ENCODE data around the gene ADGRL3. TPM values are rescaled to one million over a fixed set of nuclear protein-coding genes. Genes with fewer than 3 reads are reported as not detected.

ADGRL3 gene
- total RNA-seq, 4 donors from 2014 or later = 6.5 to 19.0 (median 14.0) TPM

DNA sequence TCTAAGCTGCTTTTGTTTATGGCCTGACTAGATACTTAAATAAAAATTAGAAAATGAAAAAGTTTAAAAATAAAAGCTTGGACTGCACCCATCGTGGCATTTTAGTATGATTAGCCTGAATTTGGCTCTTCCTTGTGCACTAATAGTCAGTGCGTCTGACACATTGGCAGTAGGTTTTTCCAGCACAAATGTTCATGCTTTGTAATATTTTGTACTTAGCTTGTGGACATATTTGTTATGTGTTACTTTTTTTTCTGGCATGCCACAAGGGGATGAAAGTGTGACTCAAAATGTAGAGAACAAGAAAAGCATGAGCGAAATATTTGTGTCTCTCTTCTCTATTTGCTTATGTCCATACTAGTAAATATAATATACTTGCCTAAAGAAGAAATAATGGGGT, 359.3 kb downstream of the ADGRL3 start:
- no peaks in the 10 kb centered on the region for H3K4me1 ChIP-seq
- WGBS = 62% methylated on average over 3 of the region's 3 CpGs
- no peak overlapping the region for H3K4me3 ChIP-seq
- H3K36me3 ChIP-seq = no peaks in the 10 kb centered on the region
- DNase-seq (ENCODE audit: low spot score in 2 of 2) = no peak
- TF ChIP-seq POLR2A (IDR thresholded peaks at IDR 0.05) (no peak), EP300 (IDR thresholded peaks at IDR 0.05) (no peak), POLR2AphosphoS5 (IDR thresholded peaks at IDR 0.05) (no peak)
- TF ChIP-seq, protein P1, sequence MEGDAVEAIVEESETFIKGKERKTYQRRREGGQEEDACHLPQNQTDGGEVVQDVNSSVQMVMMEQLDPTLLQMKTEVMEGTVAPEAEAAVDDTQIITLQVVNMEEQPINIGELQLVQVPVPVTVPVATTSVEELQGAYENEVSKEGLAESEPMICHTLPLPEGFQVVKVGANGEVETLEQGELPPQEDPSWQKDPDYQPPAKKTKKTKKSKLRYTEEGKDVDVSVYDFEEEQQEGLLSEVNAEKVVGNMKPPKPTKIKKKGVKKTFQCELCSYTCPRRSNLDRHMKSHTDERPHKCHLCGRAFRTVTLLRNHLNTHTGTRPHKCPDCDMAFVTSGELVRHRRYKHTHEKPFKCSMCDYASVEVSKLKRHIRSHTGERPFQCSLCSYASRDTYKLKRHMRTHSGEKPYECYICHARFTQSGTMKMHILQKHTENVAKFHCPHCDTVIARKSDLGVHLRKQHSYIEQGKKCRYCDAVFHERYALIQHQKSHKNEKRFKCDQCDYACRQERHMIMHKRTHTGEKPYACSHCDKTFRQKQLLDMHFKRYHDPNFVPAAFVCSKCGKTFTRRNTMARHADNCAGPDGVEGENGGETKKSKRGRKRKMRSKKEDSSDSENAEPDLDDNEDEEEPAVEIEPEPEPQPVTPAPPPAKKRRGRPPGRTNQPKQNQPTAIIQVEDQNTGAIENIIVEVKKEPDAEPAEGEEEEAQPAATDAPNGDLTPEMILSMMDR (IDR thresholded peaks at IDR 0.05) = no peak
- no peak overlapping the region for H3K27ac ChIP-seq
- H3K9me3 ChIP-seq = no peaks in the 10 kb centered on the region
- H3K27me3 ChIP-seq = no peaks in the 10 kb centered on the region

DNA sequence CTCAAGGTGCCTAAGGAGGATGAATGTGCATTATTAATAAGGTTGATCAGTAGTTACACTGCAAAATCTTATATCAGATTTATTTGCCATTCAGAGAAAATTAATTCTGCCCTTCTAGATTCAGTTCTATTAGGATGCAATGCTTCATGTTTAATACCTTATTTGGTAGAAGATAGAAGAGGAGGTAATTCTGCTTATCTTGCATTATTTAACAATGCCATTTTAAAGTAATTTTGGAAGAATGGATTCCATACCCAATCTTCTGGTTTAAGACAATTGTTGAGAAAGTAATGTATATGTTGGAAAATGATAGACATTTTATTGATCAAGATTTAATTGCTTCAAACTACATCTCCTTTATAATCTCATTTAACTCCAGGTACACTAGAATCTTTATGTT, 360.9 kb downstream of the ADGRL3 start:
- H3K4me1 ChIP-seq = no peaks in the 10 kb centered on the region
- H3K27ac ChIP-seq = no peak overlapping the region

DNA sequence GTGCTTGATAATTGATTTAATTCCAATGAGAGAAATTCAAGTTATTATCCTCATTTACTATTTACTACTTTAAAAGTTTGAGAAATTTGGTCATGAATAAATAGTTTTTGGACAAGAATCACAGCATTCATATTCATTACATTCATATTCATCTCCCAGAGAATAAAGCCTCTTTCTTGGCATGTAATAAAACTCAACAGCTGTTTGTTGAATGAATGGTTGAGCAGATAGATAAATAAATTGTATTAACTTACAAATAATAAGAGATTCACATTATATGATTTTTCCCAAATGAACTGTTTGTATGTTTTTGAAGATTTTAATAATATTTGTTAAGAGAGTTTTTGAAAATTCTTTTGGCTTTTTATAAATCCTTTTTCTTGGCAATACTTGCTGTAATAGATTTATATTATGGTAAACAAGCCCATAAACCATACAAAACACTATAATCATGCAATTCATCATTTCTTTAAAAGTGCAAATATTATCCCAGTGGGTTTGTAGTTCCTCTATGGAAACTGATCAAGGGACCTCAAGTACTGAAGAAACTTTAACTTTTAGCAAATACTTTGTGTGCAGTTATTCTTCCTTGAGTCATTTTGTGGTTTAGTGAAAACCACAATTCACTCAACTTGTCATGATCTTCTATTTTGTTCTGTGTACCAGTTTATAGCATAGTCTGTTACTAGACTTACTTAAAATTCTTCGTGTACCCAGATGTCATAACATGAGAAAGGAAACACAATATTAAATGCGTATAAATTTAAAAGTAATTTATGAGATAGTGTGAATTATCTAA, 371.8 kb downstream of the ADGRL3 start:
- no peak for DNase-seq (ENCODE audit: low spot score in 2 of 2)

More for the DNA sequence above, 360.9 kb downstream of the ADGRL3 start:
- Histone ChIP-seq H3K36me3 (no peaks in the 10 kb centered on the region), H3K4me3 (no peak overlapping the region), H3K9me3 (no peaks in the 10 kb centered on the region), H3K27me3 (no peaks in the 10 kb centered on the region)
- TF ChIP-seq EP300 (IDR thresholded peaks at IDR 0.05) = no peak
- TF ChIP-seq POLR2AphosphoS5 (IDR thresholded peaks at IDR 0.05) = no peak
- TF ChIP-seq, protein P1 (IDR thresholded peaks at IDR 0.05) = no peak
- TF ChIP-seq POLR2A (IDR thresholded peaks at IDR 0.05) = no peak
- DNase-seq (ENCODE audit: low spot score in 2 of 2) = no peak

DNA sequence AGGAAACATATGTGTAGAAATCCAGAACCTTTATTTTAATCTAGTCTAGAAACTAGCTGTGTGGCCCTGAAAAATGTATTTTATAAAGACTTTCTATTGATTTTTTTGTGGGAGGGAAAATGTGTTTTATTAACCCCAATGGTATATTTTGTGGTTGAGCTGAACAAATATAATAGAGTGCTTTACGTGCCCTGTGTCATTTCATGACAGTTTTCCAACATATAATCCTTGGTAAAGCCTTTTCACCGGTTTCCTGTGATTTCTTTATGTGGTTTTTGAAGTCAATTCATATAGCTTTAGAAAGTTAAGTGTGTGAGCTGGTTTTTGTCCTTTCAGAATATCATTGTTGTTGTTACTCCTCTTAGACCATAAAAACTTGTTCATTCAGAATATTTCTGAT, 375.7 kb downstream of the ADGRL3 start:
- DNase-seq (ENCODE audit: low spot score in 2 of 2) = no peak
- Histone ChIP-seq H3K36me3 (no peaks in the 10 kb centered on the region), H3K9me3 (no peaks in the 10 kb centered on the region), H3K27me3 (no peaks in the 10 kb centered on the region), H3K4me3 (no peak overlapping the region), H3K4me1 (no peaks in the 10 kb centered on the region), H3K27ac (no peak overlapping the region)
- TF ChIP-seq POLR2A (IDR thresholded peaks at IDR 0.05) (no peak), EP300 (IDR thresholded peaks at IDR 0.05) (no peak), POLR2AphosphoS5 (IDR thresholded peaks at IDR 0.05) (no peak)
- TF ChIP-seq, protein P1 (IDR thresholded peaks at IDR 0.05) = no peak
- 92% methylated on average over 2 of the region's 2 CpGs for WGBS

More for the DNA sequence above, 371.8 kb downstream of the ADGRL3 start:
- H3K9me3 ChIP-seq = no peaks in the 10 kb centered on the region
- no peaks in the 10 kb centered on the region for H3K27me3 ChIP-seq
- no peak overlapping the region for H3K27ac ChIP-seq
- no peak overlapping the region for H3K4me3 ChIP-seq
- TF ChIP-seq POLR2AphosphoS5 (IDR thresholded peaks at IDR 0.05) (no peak), POLR2A (IDR thresholded peaks at IDR 0.05) (no peak), EP300 (IDR thresholded peaks at IDR 0.05) (no peak)
- TF ChIP-seq, protein P1 (IDR thresholded peaks at IDR 0.05) = no peak
- WGBS = 57% methylated on average over 2 of the region's 2 CpGs
- H3K4me1 ChIP-seq = no peaks in the 10 kb centered on the region
- no peaks in the 10 kb centered on the region for H3K36me3 ChIP-seq

DNA sequence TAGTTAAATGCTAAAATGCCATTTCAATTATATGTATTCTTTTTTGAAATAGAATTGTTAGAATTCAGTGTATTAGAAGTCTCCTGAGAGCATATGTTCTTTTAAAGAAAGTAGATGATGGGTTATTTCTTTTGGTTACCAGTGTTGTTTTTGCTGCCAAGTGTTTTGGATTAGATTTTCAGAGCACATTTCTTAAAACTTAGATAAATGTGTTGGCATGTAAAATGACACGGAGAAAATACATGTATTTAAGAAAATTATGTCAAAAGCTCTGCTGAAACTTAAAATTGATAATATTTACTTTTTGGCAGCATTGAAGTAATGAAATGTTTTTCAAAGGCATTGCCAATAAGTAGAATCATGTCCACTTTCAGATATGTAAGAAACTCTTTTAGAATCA, 379.7 kb downstream of the ADGRL3 start:
- no peak overlapping the region for H3K4me3 ChIP-seq
- no peaks in the 10 kb centered on the region for H3K4me1 ChIP-seq
- no peaks in the 10 kb centered on the region for H3K36me3 ChIP-seq
- WGBS = 46% methylated on average over 1 of the region's 1 CpG
- DNase-seq (ENCODE audit: low spot score in 2 of 2) = no peak
- no peaks in the 10 kb centered on the region for H3K27me3 ChIP-seq
- no peak for TF ChIP-seq EP300 (IDR thresholded peaks at IDR 0.05)
- TF ChIP-seq POLR2AphosphoS5 (IDR thresholded peaks at IDR 0.05) = no peak
- TF ChIP-seq, protein P1 (IDR thresholded peaks at IDR 0.05) = no peak
- no peak for TF ChIP-seq POLR2A (IDR thresholded peaks at IDR 0.05)
- H3K9me3 ChIP-seq = no peaks in the 10 kb centered on the region
- H3K27ac ChIP-seq = no peak overlapping the region

Measured in suprapubic skin (tissue), 4 donors.